NK-92 treated with Interleukin-12 subunit alpha and Interleukin-12 subunit beta, amount 100 ng/mL, for 24 hours (cell line): ENCODE results near the gene PSD2.

ENCODE experiments used
- DNase-seq: peaks from one replicate; lab custom pipeline; 2025; lab: John Stamatoyannopoulos, UW

Gene PSD2

GRCh38 chr5:139856714-139857113 lies 61.1 kb downstream of the PSD2 start:
- DNase-seq: no peak

- no peak for DNase-seq
Observed at GRCh38 chr5:139859013-139859412, 63.4 kb downstream of the PSD2 start.

- no peak for DNase-seq
Observed at GRCh38 chr5:139861021-139861888, 65.6 kb downstream of the PSD2 start.

GRCh38 chr5:139861889-139862207 lies 66.2 kb downstream of the PSD2 start:
- no peak for DNase-seq

- DNase-seq: no peak
Observed at GRCh38 chr5:139862313-139862712, 66.7 kb downstream of the PSD2 start.

- no peak for DNase-seq
Observed at GRCh38 chr5:139862803-139863202, 67.2 kb downstream of the PSD2 start.

GRCh38 chr5:139863361-139863760 lies 67.8 kb downstream of the PSD2 start:
- no peak for DNase-seq

GRCh38 chr5:139863855-139864558 lies 68.4 kb downstream of the PSD2 start:
- peak; percentile 35 for DNase-seq

GRCh38 chr5:139864716-139865483 lies 69.3 kb downstream of the PSD2 start:
- no peak for DNase-seq

- DNase-seq: no peak
Observed at GRCh38 chr5:139867109-139867508, 71.5 kb downstream of the PSD2 start.

GRCh38 chr5:139867581-139867980 lies 72.0 kb downstream of the PSD2 start:
- DNase-seq: no peak

- DNase-seq: no peak
Observed at GRCh38 chr5:139869042-139869790, 73.6 kb downstream of the PSD2 start.

GRCh38 chr5:139870677-139871076 lies 75.1 kb downstream of the PSD2 start:
- no peak for DNase-seq

GRCh38 chr5:139871614-139872013 lies 76.0 kb downstream of the PSD2 start:
- no peak for DNase-seq

- DNase-seq: no peak
Observed at GRCh38 chr5:139872052-139872766, 76.6 kb downstream of the PSD2 start.

GRCh38 chr5:139872851-139873794 lies 77.5 kb downstream of the PSD2 start:
- no peak for DNase-seq

- no peak for DNase-seq
Observed at GRCh38 chr5:139875957-139876356, 80.3 kb downstream of the PSD2 start.

- no peak for DNase-seq
Observed at GRCh38 chr5:139877129-139877597, 81.6 kb downstream of the PSD2 start.

GRCh38 chr5:139878093-139878492 lies 82.5 kb downstream of the PSD2 start:
- no peak for DNase-seq
